IPS DF 19.7 (cell line): ENCODE results near the gene MYO10.

Experiments used
- DNase-seq: peaks from one replicate; pipeline ENCODE4 v3.0.0-alpha.2; 2013; ENCODE audit warnings: low read depth, low spot score

Gene MYO10

GRCh38 chr5:16916262-16916878 is 19.7 kb downstream of the MYO10 start:
- DNase-seq = no peak

- DNase-seq = no peak
Observed at GRCh38 chr5:16914584-16914983, 21.5 kb downstream of the MYO10 start.

GRCh38 chr5:16914108-16914435 is 22.0 kb downstream of the MYO10 start:
- no peak for DNase-seq

GRCh38 chr5:16913187-16914107 is 22.6 kb downstream of the MYO10 start:
- no peak for DNase-seq

- no peak for DNase-seq
Observed at GRCh38 chr5:16912080-16912479, 24.0 kb downstream of the MYO10 start.

- DNase-seq = no peak
Observed at GRCh38 chr5:16909464-16909863, 26.6 kb downstream of the MYO10 start.

- DNase-seq = no peak
Observed at GRCh38 chr5:16907270-16907669, 28.8 kb downstream of the MYO10 start.

- DNase-seq = no peak
Observed at GRCh38 chr5:16906255-16906654, 29.8 kb downstream of the MYO10 start.

- no peak for DNase-seq
Observed at GRCh38 chr5:16903480-16904300, 32.4 kb downstream of the MYO10 start.

GRCh38 chr5:16902846-16903245 is 33.2 kb downstream of the MYO10 start:
- no peak for DNase-seq

- no peak for DNase-seq
Observed at GRCh38 chr5:16901021-16901644, 35.0 kb downstream of the MYO10 start.

GRCh38 chr5:16899171-16899570 is 36.9 kb downstream of the MYO10 start:
- DNase-seq = no peak

GRCh38 chr5:16897800-16898199 is 38.3 kb downstream of the MYO10 start:
- no peak for DNase-seq

- DNase-seq = no peak
Observed at GRCh38 chr5:16897284-16897704, 38.8 kb downstream of the MYO10 start.

GRCh38 chr5:16896767-16897166 is 39.3 kb downstream of the MYO10 start:
- DNase-seq = no peak

GRCh38 chr5:16894236-16895057 is 41.6 kb downstream of the MYO10 start:
- DNase-seq = no peak

- DNase-seq = no peak
Observed at GRCh38 chr5:16891033-16891432, 45.1 kb downstream of the MYO10 start.

GRCh38 chr5:16889972-16890519 is 46.0 kb downstream of the MYO10 start:
- DNase-seq = no peak

GRCh38 chr5:16889203-16889971 is 46.7 kb downstream of the MYO10 start:
- no peak for DNase-seq

- no peak for DNase-seq
Observed at GRCh38 chr5:16888694-16889124, 47.4 kb downstream of the MYO10 start.
